H9 (cell line): ENCODE data around the gene FLG2. TPM values are rescaled to one million over a fixed set of nuclear protein-coding genes. Genes with fewer than 3 reads are reported as not detected.

ENCODE experiments used
- DNase-seq: peaks from one replicate; pipeline ENCODE4 v3.0.0-alpha.2; 2017
- H2AFZ ChIP-seq: one replicate; pipeline ENCODE4 v1.6.1; 2013; ENCODE audit warnings: mild to moderate bottlenecking, low read length, control low read depth, moderate library complexity
- H2AK5ac ChIP-seq: 2 replicates; pipeline ENCODE4 v1.6.1; 2013; ENCODE audit warnings: low read length, control low read depth, mixed read lengths; ENCODE audit not compliant: insufficient read length
- H2BK120ac ChIP-seq: one replicate; pipeline ENCODE4 v1.6.1; 2013; ENCODE audit warnings: low read depth, mild to moderate bottlenecking, low read length, control low read depth, inconsistent platforms; ENCODE audit not compliant: poor library complexity, severe bottlenecking
- H2BK12ac ChIP-seq: 2 replicates; pipeline ENCODE4 v1.6.1; 2013; ENCODE audit warnings: low read length, control low read depth, mixed read lengths, low read depth; ENCODE audit not compliant: insufficient read length
- H2BK15ac ChIP-seq: 2 replicates; pipeline ENCODE4 v1.6.1; 2013; ENCODE audit warnings: low read depth, low read length, control low read depth
- H2BK20ac ChIP-seq: one replicate; pipeline ENCODE4 v1.6.1; 2013; ENCODE audit warnings: low read depth, mild to moderate bottlenecking, low read length, control low read depth, inconsistent platforms; ENCODE audit not compliant: poor library complexity, severe bottlenecking
- H2BK5ac ChIP-seq: 2 replicates; pipeline ENCODE4 v1.6.1; 2013; ENCODE audit warnings: low read length, control low read depth, mixed read lengths; ENCODE audit not compliant: insufficient read length
- H3K14ac ChIP-seq: 2 replicates; pipeline ENCODE4 v1.6.1; 2013; ENCODE audit warnings: low read length, control low read depth; ENCODE audit not compliant: insufficient read depth
- H3K18ac ChIP-seq: 2 replicates; pipeline ENCODE4 v1.6.1; 2013; ENCODE audit warnings: low read depth, mild to moderate bottlenecking, mixed read lengths, low read length, control low read depth; ENCODE audit not compliant: insufficient read length
- H3K23ac ChIP-seq: 2 replicates; pipeline ENCODE4 v1.6.1; 2013; ENCODE audit warnings: low read length, control low read depth, mixed read lengths, low read depth; ENCODE audit not compliant: insufficient read length
- H3K23me2 ChIP-seq: 2 replicates; pipeline ENCODE4 v1.6.1; 2013; ENCODE audit warnings: low read depth, mild to moderate bottlenecking, mixed read lengths, low read length, control low read depth; ENCODE audit not compliant: insufficient read length, poor library complexity, severe bottlenecking
- H3K27ac ChIP-seq: 2 replicates; pipeline ENCODE4 v1.5.1; 2013; ENCODE audit warnings: low read length, control low read depth, mixed read lengths, low read depth; ENCODE audit not compliant: insufficient read length
- H3K27me3 ChIP-seq: 2 replicates; pipeline ENCODE4 v1.6.1; 2013; ENCODE audit warnings: low read length, control low read depth, inconsistent platforms; ENCODE audit not compliant: insufficient read depth
- H3K4ac ChIP-seq: 2 replicates; pipeline ENCODE4 v1.6.1; 2013; ENCODE audit warnings: low read depth, mild to moderate bottlenecking, control low read depth, inconsistent platforms, low read length, moderate library complexity
- H3K4me1 ChIP-seq: 2 replicates; pipeline ENCODE4 v1.6.1; 2013; ENCODE audit warnings: low read length, control low read depth, inconsistent platforms; ENCODE audit not compliant: insufficient read depth
- H3K4me2 ChIP-seq: 2 replicates; pipeline ENCODE4 v1.6.1; 2013; ENCODE audit warnings: low read length, control low read depth, mixed read lengths; ENCODE audit not compliant: insufficient read length, insufficient read depth
- H3K56ac ChIP-seq: 2 replicates; pipeline ENCODE4 v1.6.1; 2013; ENCODE audit warnings: low read depth, mild to moderate bottlenecking, mixed read lengths, low read length, control low read depth; ENCODE audit not compliant: insufficient read length
- H3K79me1 ChIP-seq: 2 replicates; pipeline ENCODE4 v1.6.1; 2013; ENCODE audit warnings: low read depth, mild to moderate bottlenecking, moderate library complexity, low read length, control low read depth, inconsistent platforms; ENCODE audit not compliant: insufficient read depth, poor library complexity, severe bottlenecking
- H3K79me2 ChIP-seq: 2 replicates; pipeline ENCODE4 v1.6.1; 2013; ENCODE audit warnings: low read length, control low read depth, inconsistent platforms; ENCODE audit not compliant: insufficient read depth
- H3K9ac ChIP-seq: 2 replicates; pipeline ENCODE4 v1.6.1; 2013; ENCODE audit warnings: low read length, control low read depth, mixed read lengths; ENCODE audit not compliant: insufficient read length; ENCODE audit errors: extremely low read depth
- H3K9me3 ChIP-seq: one replicate; pipeline ENCODE4 v1.6.1; 2013; ENCODE audit warnings: low read depth, low read length, inconsistent platforms; ENCODE audit not compliant: control insufficient read depth
- H3T11ph ChIP-seq: one replicate; pipeline ENCODE4 v1.6.1; 2013; ENCODE audit warnings: mild to moderate bottlenecking, low read length, control low read depth, inconsistent platforms
- H4K20me1 ChIP-seq: one replicate; pipeline ENCODE4 v1.6.1; 2013; ENCODE audit not compliant: control insufficient read depth, insufficient read length, insufficient read depth
- H4K5ac ChIP-seq: 2 replicates; pipeline ENCODE4 v1.6.1; 2013; ENCODE audit warnings: low read depth, mild to moderate bottlenecking, mixed read lengths, low read length, control low read depth; ENCODE audit not compliant: insufficient read length
- H4K8ac ChIP-seq: replicated peaks from 2 replicates; pipeline ENCODE4 v1.6.1; 2013; ENCODE audit warnings: low read length, control low read depth, mixed read lengths, low read depth; ENCODE audit not compliant: insufficient read length
- H4K91ac ChIP-seq: 2 replicates; pipeline ENCODE4 v1.6.1; 2013; ENCODE audit warnings: low read depth, mild to moderate bottlenecking, moderate library complexity, mixed read lengths, low read length, control low read depth; ENCODE audit not compliant: insufficient read length
- H3K27ac Mint-ChIP-seq, 3 experiments: 2 replicates in 2 of 3; 3 replicates in 1 of 3; pipeline ENCODE4 v1.8.0; 2020 to 2021; ENCODE audit warnings: mixed read lengths in 3 of 3, mild to moderate bottlenecking in 1 of 3, moderate library complexity in 1 of 3
- H3K27me3 Mint-ChIP-seq: 2 replicates; pipeline ENCODE4 v1.8.0; 2021; ENCODE audit warnings: low read depth, mild to moderate bottlenecking, moderate library complexity, mixed read lengths
- H3K36me3 Mint-ChIP-seq, 3 experiments: 2 replicates in 2 of 3; 3 replicates in 1 of 3; pipeline ENCODE4 v1.8.0; 2020 to 2021; ENCODE audit warnings: low read depth in 3 of 3, mixed read lengths in 3 of 3; ENCODE audit not compliant: insufficient read depth in 1 of 3
- H3K4me1 Mint-ChIP-seq, 2 experiments: 2 replicates each; pipeline ENCODE4 v1.8.0; 2020; ENCODE audit warnings: mixed read lengths in 2 of 2
- H3K4me3 Mint-ChIP-seq, 2 experiments: 2 replicates in 1 of 2; 3 replicates in 1 of 2; pipeline ENCODE4 v1.8.0; 2020 to 2021; ENCODE audit warnings: mild to moderate bottlenecking in 2 of 2, mixed read lengths in 2 of 2, moderate library complexity in 1 of 2
- H3K9me3 Mint-ChIP-seq, 2 experiments: 2 replicates in 1 of 2; 3 replicates in 1 of 2; pipeline ENCODE4 v1.8.0; 2020; ENCODE audit warnings: mild to moderate bottlenecking in 2 of 2, mixed read lengths in 2 of 2, moderate library complexity in 1 of 2
- WGBS: extraction: QIAGEN DNeasy Blood & Tissue Kit; methylation state at CpG from one replicate; pipeline ENCODE4 v1.1.7; 2013; ENCODE audit warnings: missing lambda C conversion rate, low lambda C conversion rate, mixed read lengths; ENCODE audit not compliant: insufficient read length; ENCODE audit errors: extremely low coverage; 5-methylcytosine and 5-hydroxymethylcytosine counted together
- total RNA-seq: library from RNA; stranded (reverse); gene quantifications from 2 replicates; pipeline ENCODE4 v1.2.1, GENCODE V29; 2021
- TF ChIP-seq, protein P1 (sequence below): fragments of 200-600 bp; sonication (generic); conservative IDR thresholded peaks from 3 replicates; pipeline ENCODE4 v1.8.0; 2021; ENCODE audit warnings: antibody characterized with exemption, mild to moderate bottlenecking

FLG2 gene
- total RNA-seq, 1 experiment from 2014 or later: not detected

DNA sequence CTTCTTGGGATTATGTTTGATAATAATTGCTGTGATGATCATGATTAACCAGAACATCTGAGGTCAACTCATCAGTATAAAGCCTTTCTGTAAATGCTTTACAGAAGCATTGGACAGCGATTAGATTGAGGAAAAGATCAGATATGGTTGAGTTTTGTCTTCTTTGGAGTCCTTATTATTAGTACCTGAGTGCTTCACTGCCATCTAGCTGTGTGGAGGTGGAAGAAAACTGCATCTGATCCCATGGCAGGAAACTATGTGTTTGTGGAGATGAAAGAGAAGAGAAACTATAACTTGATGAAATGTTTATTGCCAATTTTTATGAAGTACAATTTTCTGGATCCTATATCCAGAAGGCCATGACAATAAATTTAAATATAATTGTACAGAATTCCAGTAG is 11.4 kb downstream of the FLG2 start:
- Histone ChIP-seq H2BK12ac (no peak overlapping the region), H3K27me3 (no peaks in the 10 kb centered on the region), H4K91ac (no peak overlapping the region), H3K18ac (no peak overlapping the region), H3K23me2 (no peaks in the 10 kb centered on the region), H3K27ac (no peak overlapping the region), H2BK15ac (no peak overlapping the region), H2BK5ac (no peak overlapping the region), H3K79me2 (no peaks in the 10 kb centered on the region), H3K23ac (no peak overlapping the region), H2BK120ac (no peak overlapping the region), H4K5ac (no peak overlapping the region), H3K79me1 (no peaks in the 10 kb centered on the region), H3T11ph (no peak overlapping the region), H4K20me1 (no peaks in the 10 kb centered on the region), H2AK5ac (no peak overlapping the region), H4K8ac (no peak overlapping the region), H2BK20ac (no peak overlapping the region), H3K4me1 (no peaks in the 10 kb centered on the region), H3K56ac (no peak overlapping the region), H3K4me2 (no peak overlapping the region), H3K4ac (no peak overlapping the region), H3K9ac (no peak overlapping the region), H2AFZ (no peak overlapping the region), H3K14ac (no peak overlapping the region), H3K9me3 (peaks cover 65% of the 10 kb centered on the region)
- Mint-ChIP-seq H3K36me3 (peaks cover 0 to 12% (median 7%) of the 10 kb centered on the region in 3 experiments; a peak in 6 of 7 replicates), H3K27me3 (no peaks in the 10 kb centered on the region), H3K4me3 (no peak overlapping the region), H3K4me1 (no peaks in the 10 kb centered on the region), H3K9me3 (peaks cover 39 to 43% of the 10 kb centered on the region in 2 experiments), H3K27ac (no peak overlapping the region)
- TF ChIP-seq, protein P1, sequence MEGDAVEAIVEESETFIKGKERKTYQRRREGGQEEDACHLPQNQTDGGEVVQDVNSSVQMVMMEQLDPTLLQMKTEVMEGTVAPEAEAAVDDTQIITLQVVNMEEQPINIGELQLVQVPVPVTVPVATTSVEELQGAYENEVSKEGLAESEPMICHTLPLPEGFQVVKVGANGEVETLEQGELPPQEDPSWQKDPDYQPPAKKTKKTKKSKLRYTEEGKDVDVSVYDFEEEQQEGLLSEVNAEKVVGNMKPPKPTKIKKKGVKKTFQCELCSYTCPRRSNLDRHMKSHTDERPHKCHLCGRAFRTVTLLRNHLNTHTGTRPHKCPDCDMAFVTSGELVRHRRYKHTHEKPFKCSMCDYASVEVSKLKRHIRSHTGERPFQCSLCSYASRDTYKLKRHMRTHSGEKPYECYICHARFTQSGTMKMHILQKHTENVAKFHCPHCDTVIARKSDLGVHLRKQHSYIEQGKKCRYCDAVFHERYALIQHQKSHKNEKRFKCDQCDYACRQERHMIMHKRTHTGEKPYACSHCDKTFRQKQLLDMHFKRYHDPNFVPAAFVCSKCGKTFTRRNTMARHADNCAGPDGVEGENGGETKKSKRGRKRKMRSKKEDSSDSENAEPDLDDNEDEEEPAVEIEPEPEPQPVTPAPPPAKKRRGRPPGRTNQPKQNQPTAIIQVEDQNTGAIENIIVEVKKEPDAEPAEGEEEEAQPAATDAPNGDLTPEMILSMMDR: no peak
- DNase-seq: no peak
- WGBS: no CpG with 5 or more reads among the region's 1 CpG
